Measurements from ENCODE around the gene ACOT9. TPM values are rescaled to one million over a fixed set of nuclear protein-coding genes. Genes with fewer than 3 reads are reported as not detected.

Gene ACOT9
- total RNA-seq: 10 to 100 TPM; 48.7 to 70.7 (median 57.7) TPM

GRCh38 chrX:23742697-23743622 lies at the start of gene ACOT9:
Gene ACOT9, minus strand, starts transcription at chrX:23743276. Its CDS starts 132 bp downstream, at chrX:23743144.
- H3K9me3 ChIP-seq: no peaks in the 10 kb centered on the region
- peak; percentile 98 for ATAC-seq
- H3K27me3 ChIP-seq: no peaks in the 10 kb centered on the region
- no peaks in the 10 kb centered on the region for H3K36me3 ChIP-seq
- peak within 1 kb of the TSS; percentile 95 to 98 (median 96) for H3K27ac ChIP-seq
- H3K4me3 ChIP-seq: peak within 1 kb of the TSS; percentile 75 to 89
- peaks cover 0 to 19% (median 0%) of the 10 kb centered on the region in 3 donors for H3K4me1 ChIP-seq
- 0 to 40% methylated on average over 4 of the region's 73 CpGs for WGBS, 2 donors (ENCODE audit: low coverage in 1 of 2)
- TF ChIP-seq POLR2A (IDR thresholded peaks at IDR 0.05) (peak; percentile 83 to 89), CTCF (IDR thresholded peaks at IDR 0.05) (no peak), POLR2AphosphoS5 (IDR thresholded peaks at IDR 0.05) (peak; percentile 94), EP300 (IDR thresholded peaks at IDR 0.05) (no peak)

- Histone ChIP-seq H3K27ac (no peak overlapping the region), H3K4me1 (peaks cover 0 to 10% (median 0%) of the 10 kb centered on the region in 3 donors), H3K9me3 (no peaks in the 10 kb centered on the region), H3K27me3 (no peaks in the 10 kb centered on the region), H3K36me3 (peaks cover 0 to 9% of the 10 kb centered on the region in 2 donors), H3K4me3 (no peak overlapping the region)
- ATAC-seq: no peak
- 90% methylated on average over 4 of the region's 11 CpGs; no CpG with 5 or more reads in 1 of the 2 donors for WGBS, 2 donors (ENCODE audit: low coverage in 1 of 2)
- no peak for TF ChIP-seq EP300 (IDR thresholded peaks at IDR 0.05)
- TF ChIP-seq POLR2A (IDR thresholded peaks at IDR 0.05): no peak
- no peak for TF ChIP-seq CTCF (IDR thresholded peaks at IDR 0.05)
- TF ChIP-seq POLR2AphosphoS5 (IDR thresholded peaks at IDR 0.05): no peak
Observed at GRCh38 chrX:23790155-23790497, 47.0 kb upstream of the ACOT9 start.

DNA sequence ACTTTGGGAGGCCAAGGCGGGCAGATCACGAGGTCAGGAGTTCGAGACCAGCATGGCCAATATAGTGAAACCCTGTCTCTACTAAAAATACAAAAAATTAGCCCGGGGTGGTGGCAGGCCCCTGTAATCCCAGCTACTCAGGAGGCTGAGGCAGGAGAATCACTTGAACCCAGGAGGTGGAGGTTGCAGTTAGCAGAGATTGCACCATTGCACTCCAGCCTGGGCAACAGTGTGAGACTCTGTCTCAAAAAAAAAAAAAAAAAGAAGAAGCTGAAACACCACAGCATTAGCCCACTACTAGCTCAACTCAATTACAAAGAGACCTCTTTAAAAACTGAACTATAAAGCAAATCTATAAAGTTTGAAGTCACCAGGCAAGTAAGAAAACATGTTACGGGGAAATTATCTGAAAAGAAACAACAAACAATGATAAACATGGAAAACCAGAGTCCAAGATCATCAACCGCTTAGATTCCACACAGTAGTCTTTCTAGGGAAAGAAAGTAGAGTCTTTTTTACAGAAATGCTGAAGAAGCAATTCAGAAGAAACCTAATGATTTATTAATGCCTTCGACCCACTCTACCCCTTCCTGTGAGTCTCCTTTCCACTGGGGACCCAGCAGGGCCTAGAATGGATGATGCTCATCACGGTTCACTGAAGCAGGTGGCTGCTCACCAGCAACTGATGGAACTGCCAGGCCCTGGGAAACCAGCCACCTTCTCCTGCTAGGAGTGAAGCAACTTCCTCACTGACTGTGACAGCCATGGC lies 46.5 kb upstream of the ACOT9 start:
- no peak overlapping the region for H3K27ac ChIP-seq
- no peak overlapping the region for H3K4me3 ChIP-seq
- H3K27me3 ChIP-seq: no peaks in the 10 kb centered on the region
- WGBS, 2 donors (ENCODE audit: low coverage in 1 of 2): 86 to 100% methylated on average over 1 to 3 of the region's 8 CpGs
- H3K9me3 ChIP-seq: no peaks in the 10 kb centered on the region
- no peak for ATAC-seq
- H3K4me1 ChIP-seq: peaks cover 0 to 16% (median 0%) of the 10 kb centered on the region in 3 donors
- peaks cover 0 to 9% of the 10 kb centered on the region in 2 donors for H3K36me3 ChIP-seq
- no peak for TF ChIP-seq CTCF (IDR thresholded peaks at IDR 0.05)
- TF ChIP-seq POLR2AphosphoS5 (IDR thresholded peaks at IDR 0.05): no peak
- TF ChIP-seq EP300 (IDR thresholded peaks at IDR 0.05): no peak
- no peak for TF ChIP-seq POLR2A (IDR thresholded peaks at IDR 0.05)

DNA sequence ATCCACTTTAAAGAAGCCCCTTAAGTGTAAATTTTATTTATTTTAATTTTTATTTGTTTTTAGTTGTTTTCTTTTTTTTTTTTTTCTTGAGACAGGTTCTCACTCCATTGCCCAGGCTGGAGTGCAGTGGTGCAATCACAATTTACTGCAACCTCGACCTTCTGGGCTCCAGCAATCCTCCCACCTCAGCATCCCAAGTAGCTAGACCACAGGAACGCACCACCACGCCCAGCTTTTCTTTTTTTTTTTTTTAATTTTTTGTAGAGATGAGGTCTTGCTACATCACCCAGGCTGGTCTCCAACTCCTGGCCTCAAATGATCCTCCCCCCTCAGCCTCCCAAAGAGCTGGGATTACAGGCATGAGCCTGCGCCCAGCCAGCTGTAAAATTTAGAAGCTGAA lies 45.9 kb upstream of the ACOT9 start:
- Histone ChIP-seq H3K27ac (no peak overlapping the region), H3K4me3 (no peak overlapping the region), H3K4me1 (peaks cover 0 to 17% (median 0%) of the 10 kb centered on the region in 3 donors), H3K9me3 (no peaks in the 10 kb centered on the region), H3K27me3 (no peaks in the 10 kb centered on the region), H3K36me3 (peaks cover 0 to 9% of the 10 kb centered on the region in 2 donors)
- TF ChIP-seq CTCF (IDR thresholded peaks at IDR 0.05) (no peak), EP300 (IDR thresholded peaks at IDR 0.05) (no peak), POLR2AphosphoS5 (IDR thresholded peaks at IDR 0.05) (no peak), POLR2A (IDR thresholded peaks at IDR 0.05) (no peak)
- ATAC-seq: no peak
- 59% methylated on average over 3 of the region's 4 CpGs; no CpG with 5 or more reads in 1 of the 2 donors for WGBS, 2 donors (ENCODE audit: low coverage in 1 of 2)

All from gastroesophageal sphincter (tissue), 4 donors.